BLaER1 (cell line): ENCODE data around the gene FBXO4.
A peak's percentile ranks its signal among the peaks of the same experiment; 100 is the strongest.

Experiments
- H3K27ac ChIP-seq: shearing (Covaris generic); formaldehyde crosslinking; 2 replicates; pipeline ENCODE4 v1.8.1; 2022
- H3K27me3 ChIP-seq: shearing (Covaris generic); formaldehyde crosslinking; 2 replicates; pipeline ENCODE4 v1.8.1; 2022
- H3K36me3 ChIP-seq: shearing (Covaris generic); formaldehyde crosslinking; 2 replicates; pipeline ENCODE4 v1.8.1; 2022
- H3K4me1 ChIP-seq: shearing (Covaris generic); formaldehyde crosslinking; 2 replicates; pipeline ENCODE4 v1.8.1; 2022
- H3K4me2 ChIP-seq: shearing (Covaris generic); formaldehyde crosslinking; 2 replicates; pipeline ENCODE4 v1.8.1; 2022
- H3K4me3 ChIP-seq: shearing (Covaris generic); formaldehyde crosslinking; 2 replicates; pipeline ENCODE4 v1.8.1; 2022
- H3K9ac ChIP-seq: shearing (Covaris generic); formaldehyde crosslinking; 2 replicates; pipeline ENCODE4 v1.8.1; 2022
- H3K9me3 ChIP-seq: shearing (Covaris generic); formaldehyde crosslinking; 2 replicates; pipeline ENCODE4 v1.8.1; 2022
- H4K20me1 ChIP-seq: shearing (Covaris generic); formaldehyde crosslinking; 2 replicates; pipeline ENCODE4 v1.8.1; 2022
- Cebpa-rat ChIP-seq: shearing (Covaris generic); IDR thresholded peaks from 2 replicates; pipeline ENCODE4 v1.8.1; 2022

FBXO4 gene

GRCh38 chr5:41892031-41892430 is 33.0 kb upstream of the FBXO4 start:
- no peak overlapping the region for H3K4me3 ChIP-seq
- TF ChIP-seq Cebpa-rat = no peak
- no peaks in the 10 kb centered on the region for H3K36me3 ChIP-seq
- H4K20me1 ChIP-seq = no peaks in the 10 kb centered on the region
- no peaks in the 10 kb centered on the region for H3K27me3 ChIP-seq
- no peaks in the 10 kb centered on the region for H3K9me3 ChIP-seq
- H3K9ac ChIP-seq = no peak overlapping the region
- no peaks in the 10 kb centered on the region for H3K4me1 ChIP-seq
- no peak overlapping the region for H3K27ac ChIP-seq
- no peak overlapping the region for H3K4me2 ChIP-seq

GRCh38 chr5:41893074-41893851 is 31.8 kb upstream of the FBXO4 start:
- no peak for TF ChIP-seq Cebpa-rat
- H3K4me3 ChIP-seq = no peak overlapping the region
- H3K27me3 ChIP-seq = no peaks in the 10 kb centered on the region
- H3K4me2 ChIP-seq = no peak overlapping the region
- no peaks in the 10 kb centered on the region for H3K36me3 ChIP-seq
- H3K27ac ChIP-seq = no peak overlapping the region
- no peak overlapping the region for H3K9ac ChIP-seq
- no peaks in the 10 kb centered on the region for H3K9me3 ChIP-seq
- H3K4me1 ChIP-seq = no peaks in the 10 kb centered on the region
- no peaks in the 10 kb centered on the region for H4K20me1 ChIP-seq

GRCh38 chr5:41896230-41896629 is 28.9 kb upstream of the FBXO4 start:
- Histone ChIP-seq H3K27me3 (no peaks in the 10 kb centered on the region), H3K27ac (no peak overlapping the region), H4K20me1 (no peaks in the 10 kb centered on the region), H3K9ac (no peak overlapping the region), H3K4me3 (no peak overlapping the region), H3K4me1 (no peaks in the 10 kb centered on the region), H3K9me3 (no peaks in the 10 kb centered on the region), H3K36me3 (no peaks in the 10 kb centered on the region), H3K4me2 (no peak overlapping the region)
- no peak for TF ChIP-seq Cebpa-rat

- Histone ChIP-seq H3K4me2 (peak overlapping the region; percentile 83), H3K27me3 (no peaks in the 10 kb centered on the region), H3K36me3 (peaks cover 15% of the 10 kb centered on the region), H3K27ac (peak overlapping the region; percentile 46; the same call in 1 of the 2 replicates), H3K9ac (peak overlapping the region; percentile 71), H3K9me3 (no peaks in the 10 kb centered on the region), H3K4me3 (peak overlapping the region; percentile 81), H3K4me1 (peaks cover 36% of the 10 kb centered on the region), H4K20me1 (peaks cover 19% of the 10 kb centered on the region; the same call in 1 of the 2 replicates)
- TF ChIP-seq Cebpa-rat = no peak
These were observed 21.6 kb upstream of the FBXO4 start for GRCh38 chr5:41903382-41903891.

- no peaks in the 10 kb centered on the region for H3K9me3 ChIP-seq
- peak within 1 kb of the TSS; percentile 81 for H3K4me3 ChIP-seq
These were observed 20.9 kb upstream of the FBXO4 start, which contains the start of gene RIMOC1 for GRCh38 chr5:41903892-41904799. Gene RIMOC1, plus strand, starts transcription at chr5:41904344. Its CDS starts 24 bp downstream, at chr5:41904368.

GRCh38 chr5:41906151-41906550 is 18.9 kb upstream of the FBXO4 start:
- TF ChIP-seq Cebpa-rat = no peak
- Histone ChIP-seq H4K20me1 (peaks cover 19% of the 10 kb centered on the region; the same call in 1 of the 2 replicates), H3K4me2 (no peak overlapping the region), H3K4me3 (no peak overlapping the region), H3K4me1 (peaks cover 37% of the 10 kb centered on the region), H3K27me3 (no peaks in the 10 kb centered on the region), H3K27ac (no peak overlapping the region), H3K9me3 (no peaks in the 10 kb centered on the region), H3K36me3 (peaks cover 38% of the 10 kb centered on the region), H3K9ac (no peak overlapping the region)

More at GRCh38 chr5:41903892-41904799, 20.9 kb upstream of the FBXO4 start, which contains the start of gene RIMOC1:
- Histone ChIP-seq H3K27ac (peak within 1 kb of the TSS; percentile 89), H4K20me1 (peaks cover 19% of the 10 kb centered on the region; the same call in 1 of the 2 replicates), H3K4me2 (peak within 1 kb of the TSS; percentile 87), H3K27me3 (no peaks in the 10 kb centered on the region), H3K4me1 (peaks cover 37% of the 10 kb centered on the region), H3K9ac (peak within 1 kb of the TSS; percentile 91), H3K36me3 (peaks cover 22% of the 10 kb centered on the region)
- no peak for TF ChIP-seq Cebpa-rat

- H3K9ac ChIP-seq = no peak overlapping the region
- peaks cover 60% of the 10 kb centered on the region for H3K36me3 ChIP-seq
- peak overlapping the region; percentile 6; the same call in 1 of the 2 replicates for H3K4me2 ChIP-seq
- no peak overlapping the region for H3K27ac ChIP-seq
- peaks cover 19% of the 10 kb centered on the region; the same call in 1 of the 2 replicates for H4K20me1 ChIP-seq
- H3K4me1 ChIP-seq = peaks cover 31% of the 10 kb centered on the region
- H3K9me3 ChIP-seq = no peaks in the 10 kb centered on the region
- no peak for TF ChIP-seq Cebpa-rat
- H3K4me3 ChIP-seq = no peak overlapping the region
- no peaks in the 10 kb centered on the region for H3K27me3 ChIP-seq
These were observed 16.6 kb upstream of the FBXO4 start for GRCh38 chr5:41908374-41909079.

GRCh38 chr5:41918105-41918504 is 7.0 kb upstream of the FBXO4 start:
- Histone ChIP-seq H3K9me3 (peaks cover 16% of the 10 kb centered on the region), H3K4me2 (no peak overlapping the region), H3K27me3 (no peaks in the 10 kb centered on the region), H3K27ac (no peak overlapping the region), H3K36me3 (peaks cover 70% of the 10 kb centered on the region), H3K4me1 (no peaks in the 10 kb centered on the region), H3K9ac (no peak overlapping the region), H3K4me3 (no peak overlapping the region), H4K20me1 (no peaks in the 10 kb centered on the region)
- TF ChIP-seq Cebpa-rat = no peak

GRCh38 chr5:41921166-41921565 is 3.9 kb upstream of the FBXO4 start:
- TF ChIP-seq Cebpa-rat = no peak
- peaks cover 15% of the 10 kb centered on the region for H3K27me3 ChIP-seq
- no peak overlapping the region for H3K27ac ChIP-seq
- peaks cover 45% of the 10 kb centered on the region for H3K36me3 ChIP-seq
- H3K4me1 ChIP-seq = peaks cover 12% of the 10 kb centered on the region
- H3K4me3 ChIP-seq = no peak overlapping the region
- H3K9ac ChIP-seq = no peak overlapping the region
- H3K4me2 ChIP-seq = no peak overlapping the region
- H3K9me3 ChIP-seq = no peaks in the 10 kb centered on the region
- no peaks in the 10 kb centered on the region for H4K20me1 ChIP-seq
